ENCODE measurements around the gene ARHGAP40.

The ARHGAP40 gene

GRCh38 chr20:38617830-38618196 is 16.2 kb downstream of the ARHGAP40 start:
- H3K4me3 ChIP-seq (ENCODE audit: low read depth, low read length) = no peak overlapping the region
- no peak for DNase-seq (ENCODE audit: low read depth)
- TF ChIP-seq CTCF (IDR thresholded peaks at IDR 0.05; ENCODE audit: low read depth, low read length, missing control alignments) = no peak

GRCh38 chr20:38620441-38620840 is 18.8 kb downstream of the ARHGAP40 start:
- DNase-seq (ENCODE audit: low read depth) = no peak
- TF ChIP-seq CTCF (IDR thresholded peaks at IDR 0.05; ENCODE audit: low read depth, low read length, missing control alignments) = no peak

GRCh38 chr20:38623061-38623460 is 21.5 kb downstream of the ARHGAP40 start:
- no peak overlapping the region for H3K4me3 ChIP-seq (ENCODE audit: low read depth, low read length)
- TF ChIP-seq CTCF (IDR thresholded peaks at IDR 0.05; ENCODE audit: low read depth, low read length, missing control alignments) = no peak
- no peak for DNase-seq (ENCODE audit: low read depth)

More at GRCh38 chr20:38620441-38620840, 18.8 kb downstream of the ARHGAP40 start:
- no peak overlapping the region for H3K4me3 ChIP-seq (ENCODE audit: low read depth, low read length)

- TF ChIP-seq CTCF (IDR thresholded peaks at IDR 0.05; ENCODE audit: low read depth, low read length, missing control alignments) = no peak
- no peak overlapping the region for H3K4me3 ChIP-seq (ENCODE audit: low read depth, low read length)
- DNase-seq (ENCODE audit: low read depth) = no peak
Measured at GRCh38 chr20:38624084-38624483, 22.5 kb downstream of the ARHGAP40 start.

- H3K4me3 ChIP-seq (ENCODE audit: low read depth, low read length) = no peak overlapping the region
- TF ChIP-seq CTCF (IDR thresholded peaks at IDR 0.05; ENCODE audit: low read depth, low read length, missing control alignments) = no peak
- DNase-seq (ENCODE audit: low read depth) = no peak
Measured at GRCh38 chr20:38625896-38626295, 24.3 kb downstream of the ARHGAP40 start.

- no peak for TF ChIP-seq CTCF (IDR thresholded peaks at IDR 0.05; ENCODE audit: low read depth, low read length, missing control alignments)
Measured at GRCh38 chr20:38626921-38627659, 25.5 kb downstream of the ARHGAP40 start.

More at GRCh38 chr20:38626921-38627659, 25.5 kb downstream of the ARHGAP40 start:
- DNase-seq (ENCODE audit: low read depth) = no peak
- no peak overlapping the region for H3K4me3 ChIP-seq (ENCODE audit: low read depth, low read length)
